ENCODE data around the gene CD46. TPM values are rescaled to one million over a fixed set of nuclear protein-coding genes. Genes with fewer than 3 reads are reported as not detected.
"Not testable (repeated sequence)": the region's sequence is repeated elsewhere in the genome, so short reads cannot be mapped to it uniquely, and the experiment has no call there.

Gene CD46
- total and polyA plus RNA-seq, 11 donors: 40.6 to 133 (median 93.9) TPM

- no peaks in the 10 kb centered on the region for H3K36me3 ChIP-seq
- intact Hi-C loops (cut with DNase I): loop anchor here in 1 of 10 donors (5.0 kb wide), 1 partner anchor 86 kb away; no protein-coding TSS in a partner anchor
- H3K4me1 ChIP-seq: no peaks in the 10 kb centered on the region
- ATAC-seq (no peak), DNase-seq (no peak)
- H3K27me3 ChIP-seq: no peaks in the 10 kb centered on the region
- H3K27ac ChIP-seq: no peak overlapping the region
- WGBS, 4 donors: 48 to 56% (median 51%) methylated on average over 5 of the region's 5 CpGs
- TF ChIP-seq POLR2A (IDR thresholded peaks at IDR 0.05): no peak
- TF ChIP-seq CTCF (IDR thresholded peaks at IDR 0.05): no peak
- no peak overlapping the region for H3K4me3 ChIP-seq
- no peaks in the 10 kb centered on the region for H3K9me3 ChIP-seq
Observed at GRCh38 chr1:207711285-207711684, 40.6 kb upstream of the CD46 start.

- H3K4me3 ChIP-seq, ATAC-seq, H3K27ac ChIP-seq, H3K4me1 ChIP-seq, H3K9me3 ChIP-seq, H3K36me3 ChIP-seq, DNase-seq, H3K27me3 ChIP-seq: not testable (repeated sequence)
- intact Hi-C loops (cut with DNase I): loop anchor here in 1 of 10 donors (5.0 kb wide), 1 partner anchor 85 kb away; no protein-coding TSS in a partner anchor
- WGBS, 4 donors: 45 to 78% (median 61%) methylated on average over 3 of the region's 3 CpGs
Observed at GRCh38 chr1:207712701-207713100, 39.2 kb upstream of the CD46 start.

- 87 to 98% (median 93%) methylated on average over 4 to 12 of the region's 12 CpGs for WGBS, 4 donors
Observed at GRCh38 chr1:207713529-207713928, 38.3 kb upstream of the CD46 start.

GRCh38 chr1:207719234-207719633 lies 32.6 kb upstream of the CD46 start:
- TF ChIP-seq POLR2A (IDR thresholded peaks at IDR 0.05) (no peak), CTCF (IDR thresholded peaks at IDR 0.05) (no peak)
- DNase-seq (no peak), ATAC-seq (no peak)
- Histone ChIP-seq H3K4me3 (no peak overlapping the region), H3K27me3 (no peaks in the 10 kb centered on the region), H3K4me1 (no peaks in the 10 kb centered on the region), H3K27ac (no peak overlapping the region), H3K36me3 (no peaks in the 10 kb centered on the region), H3K9me3 (peaks cover 0 to 6% (median 0%) of the 10 kb centered on the region in 12 donors)
- intact Hi-C loops (cut with DNase I): no loop called here
- WGBS, 4 donors: 83 to 93% (median 85%) methylated on average over 2 of the region's 2 CpGs

More at GRCh38 chr1:207713529-207713928, 38.3 kb upstream of the CD46 start:
- Histone ChIP-seq H3K4me3 (no peak overlapping the region), H3K27ac (no peak overlapping the region), H3K4me1 (no peaks in the 10 kb centered on the region), H3K36me3 (no peaks in the 10 kb centered on the region), H3K27me3 (no peaks in the 10 kb centered on the region), H3K9me3 (no peaks in the 10 kb centered on the region)
- ATAC-seq (no peak), DNase-seq (no peak)
- intact Hi-C loops (cut with DNase I): loop anchor here in 1 of 10 donors (5.0 kb wide), 1 partner anchor 84 kb away; no protein-coding TSS in a partner anchor
- TF ChIP-seq CTCF (IDR thresholded peaks at IDR 0.05): no peak
- no peak for TF ChIP-seq POLR2A (IDR thresholded peaks at IDR 0.05)

- H3K27ac ChIP-seq; H3K9me3 ChIP-seq; H3K27me3 ChIP-seq; ATAC-seq; H3K36me3 ChIP-seq; H3K4me1 ChIP-seq; DNase-seq; H3K4me3 ChIP-seq; intact Hi-C loops (cut with DNase I): not testable (repeated sequence)
- WGBS, 4 donors: 78 to 90% (median 86%) methylated on average over 4 of the region's 4 CpGs
Observed at GRCh38 chr1:207728200-207728858, 23.5 kb upstream of the CD46 start.

- intact Hi-C loops (cut with DNase I): loop anchor here in 1 of 10 donors (10.0 kb wide), 1 partner anchor 63 kb away; no protein-coding TSS in a partner anchor
- DNase-seq, H3K4me3 ChIP-seq, ATAC-seq, H3K27me3 ChIP-seq, H3K27ac ChIP-seq, H3K36me3 ChIP-seq, H3K4me1 ChIP-seq, H3K9me3 ChIP-seq: not testable (repeated sequence)
- WGBS, 4 donors: 78 to 87% (median 85%) methylated on average over 8 of the region's 8 CpGs
Observed at GRCh38 chr1:207737503-207738157, 14.2 kb upstream of the CD46 start.

GRCh38 chr1:207738158-207738659 lies 13.6 kb upstream of the CD46 start:
- not testable (repeated sequence) for ATAC-seq, H3K27ac ChIP-seq, H3K27me3 ChIP-seq, H3K36me3 ChIP-seq, DNase-seq, H3K9me3 ChIP-seq, H3K4me3 ChIP-seq, H3K4me1 ChIP-seq
- intact Hi-C loops (cut with DNase I): loop anchor here in 1 of 10 donors (10.0 kb wide), 1 partner anchor 63 kb away; no protein-coding TSS in a partner anchor
- WGBS, 4 donors: 42 to 51% (median 45%) methylated on average over 6 of the region's 6 CpGs

Data from heart left ventricle (tissue), 16 donors.